BJ (cell line): ENCODE measurements around the gene LRATD1. TPM values are rescaled to one million over a fixed set of nuclear protein-coding genes. Genes with fewer than 3 reads are reported as not detected.

Experiments used
- CTCF ChIA-PET: fragments of 350-600 bp; formaldehyde crosslinking; extraction: SDS; loops from one replicate; lab custom pipeline; 2021; ENCODE audit warnings: antibody characterized with exemption, inconsistent platforms; lab: Yijun Ruan, JAX
- POLR2A ChIA-PET: fragments of 300-600 bp; sonication (Branson Sonifier 250); formaldehyde crosslinking; extraction: SDS; loops from one replicate; lab custom pipeline; 2021; ENCODE audit warnings: antibody characterized with exemption; lab: Charles Lee
- DNase-seq: peaks from one replicate; pipeline ENCODE4 v3.0.0-alpha.2; 2011; ENCODE audit warnings: low read depth
- H3K27me3 ChIP-seq: 2 replicates; pipeline ENCODE4 v1.6.0; 2011; ENCODE audit warnings: low read length; ENCODE audit not compliant: control insufficient read depth, insufficient read depth
- H3K36me3 ChIP-seq: 2 replicates; pipeline ENCODE4 v1.5.1; 2011; ENCODE audit warnings: low read length; ENCODE audit not compliant: control insufficient read depth, insufficient read depth
- H3K4me3 ChIP-seq: 2 replicates; pipeline ENCODE4 v1.5.1; 2011; ENCODE audit warnings: low read depth, mild to moderate bottlenecking, control low read depth, low read length
- polyA plus RNA-seq: library from polyadenylated mRNA; depleted of rRNA; stranded (reverse); fragments of >200 nt; gene quantifications from 2 replicates; pipeline ENCODE4 v1.2.3, GENCODE V29; 2011
- TF ChIP-seq, protein P1 (sequence below): IDR thresholded peaks from 2 replicates; pipeline ENCODE4 v1.5.1; 2011; ENCODE audit warnings: low read depth, mild to moderate bottlenecking, control low read depth, inconsistent platforms, low read length, moderate library complexity; ENCODE audit not compliant: insufficient read depth

The LRATD1 gene
- polyA plus RNA-seq, 1 experiment: 0.11 TPM

DNA sequence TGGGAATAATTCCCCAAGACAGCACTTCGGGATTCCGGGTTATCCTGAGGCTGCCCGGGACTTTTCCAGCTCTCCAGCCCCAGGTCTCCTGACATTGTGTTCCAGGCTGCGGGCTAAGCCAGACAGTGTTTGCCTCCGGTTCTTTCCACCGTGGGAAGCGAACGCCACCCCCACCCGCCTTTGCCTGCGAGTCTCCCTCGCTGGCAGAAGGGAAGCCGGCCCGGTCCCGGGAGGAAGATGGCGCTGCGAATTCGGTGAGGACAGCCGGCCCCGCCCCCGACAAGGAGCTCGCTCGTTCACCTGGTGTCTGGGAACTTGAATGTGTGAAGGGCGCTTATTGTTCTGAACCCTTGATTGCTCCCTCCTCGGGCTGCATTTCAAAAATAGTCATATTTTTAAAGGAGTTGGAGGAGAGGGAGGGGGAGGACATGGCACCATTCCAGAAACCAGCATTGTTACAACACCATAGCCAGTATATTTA, 2.9 kb downstream of the LRATD1 start:
- H3K27me3 ChIP-seq: peaks cover 25% of the 10 kb centered on the region
- no peaks in the 10 kb centered on the region for H3K36me3 ChIP-seq
- CTCF ChIA-PET: interaction anchor here (0.6 to 2.7 kb wide), 6 partner anchors 9 to 941 kb away, joined by 3 to 12 read pairs (median 3); no protein-coding TSS in a partner anchor
- POLR2A ChIA-PET: interaction anchor here (0.7 kb wide), 1 partner anchor 9 kb away, joined by 4 read pairs; no protein-coding TSS in a partner anchor
- TF ChIP-seq, protein P1, sequence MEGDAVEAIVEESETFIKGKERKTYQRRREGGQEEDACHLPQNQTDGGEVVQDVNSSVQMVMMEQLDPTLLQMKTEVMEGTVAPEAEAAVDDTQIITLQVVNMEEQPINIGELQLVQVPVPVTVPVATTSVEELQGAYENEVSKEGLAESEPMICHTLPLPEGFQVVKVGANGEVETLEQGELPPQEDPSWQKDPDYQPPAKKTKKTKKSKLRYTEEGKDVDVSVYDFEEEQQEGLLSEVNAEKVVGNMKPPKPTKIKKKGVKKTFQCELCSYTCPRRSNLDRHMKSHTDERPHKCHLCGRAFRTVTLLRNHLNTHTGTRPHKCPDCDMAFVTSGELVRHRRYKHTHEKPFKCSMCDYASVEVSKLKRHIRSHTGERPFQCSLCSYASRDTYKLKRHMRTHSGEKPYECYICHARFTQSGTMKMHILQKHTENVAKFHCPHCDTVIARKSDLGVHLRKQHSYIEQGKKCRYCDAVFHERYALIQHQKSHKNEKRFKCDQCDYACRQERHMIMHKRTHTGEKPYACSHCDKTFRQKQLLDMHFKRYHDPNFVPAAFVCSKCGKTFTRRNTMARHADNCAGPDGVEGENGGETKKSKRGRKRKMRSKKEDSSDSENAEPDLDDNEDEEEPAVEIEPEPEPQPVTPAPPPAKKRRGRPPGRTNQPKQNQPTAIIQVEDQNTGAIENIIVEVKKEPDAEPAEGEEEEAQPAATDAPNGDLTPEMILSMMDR: peak; percentile 18; the same call in 1 of the 2 replicates
- H3K4me3 ChIP-seq: peak overlapping the region; percentile 34
- no peak for DNase-seq

DNA sequence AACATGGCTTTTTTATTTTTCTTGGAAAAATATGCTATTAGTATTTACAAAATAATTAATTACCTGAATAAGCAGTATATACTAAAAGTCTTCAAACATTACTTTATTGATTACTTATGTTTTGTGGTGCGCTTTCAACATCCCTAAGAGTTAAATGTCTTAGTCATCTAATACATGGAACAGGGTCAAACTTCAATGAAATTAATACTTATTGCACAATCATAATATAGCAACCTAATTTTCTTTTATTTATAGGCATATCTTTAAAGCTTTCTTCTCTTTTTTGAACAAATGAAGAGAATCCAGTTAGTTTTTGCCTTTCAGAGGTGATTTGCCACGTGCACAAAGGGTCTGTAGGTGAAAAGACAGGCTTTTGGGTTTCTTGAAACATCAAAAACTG, 6.0 kb downstream of the LRATD1 start:
- DNase-seq: no peak
- ChIA-PET POLR2A (no interaction called here), CTCF (no interaction called here)
- H3K27me3 ChIP-seq: peaks cover 10% of the 10 kb centered on the region
- no peaks in the 10 kb centered on the region for H3K36me3 ChIP-seq
- H3K4me3 ChIP-seq: no peak overlapping the region
- TF ChIP-seq, protein P1: no peak

DNA sequence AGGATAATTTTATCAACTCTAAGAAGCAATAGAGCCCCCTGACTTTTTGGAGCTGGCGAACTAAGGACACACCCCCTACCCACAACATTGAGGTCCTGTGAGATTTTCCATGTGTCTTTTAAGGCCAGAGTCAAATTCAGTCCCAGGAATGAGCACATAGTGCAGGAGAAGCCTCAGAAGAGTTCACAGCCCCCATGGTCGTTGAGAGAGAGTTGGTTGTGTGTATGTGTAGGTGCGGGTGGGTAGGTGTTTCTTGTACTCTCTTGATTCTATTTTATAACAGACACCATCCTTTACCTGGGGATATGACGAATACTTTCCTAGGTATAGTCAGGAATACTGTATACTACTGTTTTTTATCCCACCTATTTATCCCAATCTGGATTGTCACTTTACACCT, 8.6 kb downstream of the LRATD1 start:
- H3K27me3 ChIP-seq: no peaks in the 10 kb centered on the region
- H3K36me3 ChIP-seq: no peaks in the 10 kb centered on the region
- ChIA-PET POLR2A (no interaction called here), CTCF (no interaction called here)
- DNase-seq: no peak
- no peak overlapping the region for H3K4me3 ChIP-seq
- TF ChIP-seq, protein P1: no peak

DNA sequence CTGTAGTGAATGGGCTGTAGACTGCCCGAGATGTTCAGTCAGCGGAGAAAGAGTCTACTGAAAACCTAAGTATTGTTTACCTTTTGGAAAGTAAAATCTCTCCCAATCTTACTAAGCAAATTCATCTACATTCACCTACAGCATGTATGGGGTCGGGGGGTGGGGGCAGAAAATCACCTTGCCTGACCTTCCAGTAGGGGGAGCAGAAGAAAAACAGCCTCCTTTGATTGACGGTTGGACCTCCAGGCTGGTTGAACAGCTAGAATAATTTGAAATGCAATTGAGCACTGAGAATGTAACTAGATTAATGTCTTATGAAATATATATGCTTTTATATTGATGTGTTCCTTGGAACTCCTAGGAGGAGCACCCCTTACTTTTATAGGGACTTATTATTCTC, 10.0 kb downstream of the LRATD1 start:
- TF ChIP-seq, protein P1: no peak
- CTCF ChIA-PET: interaction anchor here (1.8 kb wide), 1 partner anchor 935 kb away, joined by 3 read pairs; no protein-coding TSS in a partner anchor

DNA sequence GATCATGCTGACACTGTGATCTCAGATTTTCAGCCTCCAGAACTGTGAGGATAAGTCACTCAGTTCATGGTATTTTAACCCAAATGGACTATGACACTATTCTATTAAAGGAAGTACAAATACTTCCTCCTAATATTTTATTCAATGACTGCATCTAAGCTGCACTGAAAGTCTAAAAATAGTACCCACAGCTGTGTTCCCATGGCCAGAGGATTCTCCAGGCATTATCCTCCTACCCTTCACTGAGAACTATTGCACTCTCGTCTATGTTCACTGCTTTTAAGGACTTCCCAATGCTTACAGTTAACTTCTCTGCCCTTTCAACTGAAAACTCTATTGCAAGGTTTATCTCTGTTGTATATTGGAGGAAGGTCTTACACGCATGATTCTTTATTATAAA, 15.2 kb downstream of the LRATD1 start:
- no peak overlapping the region for H3K4me3 ChIP-seq
- DNase-seq: no peak
- no peaks in the 10 kb centered on the region for H3K36me3 ChIP-seq
- CTCF ChIA-PET: no interaction called here
- POLR2A ChIA-PET: no interaction called here
- TF ChIP-seq, protein P1: no peak
- H3K27me3 ChIP-seq: no peaks in the 10 kb centered on the region

More for the DNA sequence above, 10.0 kb downstream of the LRATD1 start:
- Histone ChIP-seq H3K27me3 (no peaks in the 10 kb centered on the region), H3K4me3 (no peak overlapping the region), H3K36me3 (no peaks in the 10 kb centered on the region)
- POLR2A ChIA-PET: no interaction called here
- no peak for DNase-seq
